HG03139 (cell line): Measurements from ENCODE around the gene KCNIP1.

Experiments used
- ATAC-seq: cut with Tn5 transposase; IDR thresholded peaks from one replicate; pipeline ENCODE4 v1.9.1; 2021; ENCODE audit not compliant: unreplicated experiment

Gene KCNIP1

GRCh38 chr5:170590566-170590965, 86.7 kb downstream of the KCNIP1 start:
- no peak for ATAC-seq

- ATAC-seq, result no peak
Measured at GRCh38 chr5:170591054-170591453, 87.2 kb downstream of the KCNIP1 start.

- no peak for ATAC-seq
Measured at GRCh38 chr5:170596482-170597044, 92.7 kb downstream of the KCNIP1 start.

GRCh38 chr5:170597109-170597751, 93.4 kb downstream of the KCNIP1 start:
- no peak for ATAC-seq

GRCh38 chr5:170597872-170598271, 94.1 kb downstream of the KCNIP1 start:
- ATAC-seq, result no peak

- ATAC-seq, result no peak
Measured at GRCh38 chr5:170599756-170600155, 95.9 kb downstream of the KCNIP1 start.

GRCh38 chr5:170601619-170602018, 97.8 kb downstream of the KCNIP1 start:
- no peak for ATAC-seq

GRCh38 chr5:170603109-170603508, 99.3 kb downstream of the KCNIP1 start:
- no peak for ATAC-seq

- no peak for ATAC-seq
Measured at GRCh38 chr5:170603578-170604565, 100.1 kb downstream of the KCNIP1 start.

GRCh38 chr5:170606941-170607340, 103.1 kb downstream of the KCNIP1 start:
- ATAC-seq, result no peak

- no peak for ATAC-seq
Measured at GRCh38 chr5:170611449-170612090, 107.8 kb downstream of the KCNIP1 start.

- ATAC-seq, result no peak
Measured at GRCh38 chr5:170612256-170612678, 108.4 kb downstream of the KCNIP1 start.

GRCh38 chr5:170614065-170614490, 110.3 kb downstream of the KCNIP1 start:
- no peak for ATAC-seq

GRCh38 chr5:170614720-170615119, 110.9 kb downstream of the KCNIP1 start:
- no peak for ATAC-seq

GRCh38 chr5:170617533-170618490, 114.0 kb downstream of the KCNIP1 start:
- no peak for ATAC-seq

- no peak for ATAC-seq
Measured at GRCh38 chr5:170619869-170620268, 116.0 kb downstream of the KCNIP1 start.

GRCh38 chr5:170622933-170623332, 119.1 kb downstream of the KCNIP1 start:
- ATAC-seq, result no peak

GRCh38 chr5:170623576-170624181, 119.9 kb downstream of the KCNIP1 start:
- ATAC-seq, result no peak
